Measurements from ENCODE around the gene CABYR. TPM values are rescaled to one million over a fixed set of nuclear protein-coding genes. Genes with fewer than 3 reads are reported as not detected.

Gene CABYR
- total RNA-seq, 1 experiment from 2014 or later, result 3.3 TPM

- TF ChIP-seq, protein P1, sequence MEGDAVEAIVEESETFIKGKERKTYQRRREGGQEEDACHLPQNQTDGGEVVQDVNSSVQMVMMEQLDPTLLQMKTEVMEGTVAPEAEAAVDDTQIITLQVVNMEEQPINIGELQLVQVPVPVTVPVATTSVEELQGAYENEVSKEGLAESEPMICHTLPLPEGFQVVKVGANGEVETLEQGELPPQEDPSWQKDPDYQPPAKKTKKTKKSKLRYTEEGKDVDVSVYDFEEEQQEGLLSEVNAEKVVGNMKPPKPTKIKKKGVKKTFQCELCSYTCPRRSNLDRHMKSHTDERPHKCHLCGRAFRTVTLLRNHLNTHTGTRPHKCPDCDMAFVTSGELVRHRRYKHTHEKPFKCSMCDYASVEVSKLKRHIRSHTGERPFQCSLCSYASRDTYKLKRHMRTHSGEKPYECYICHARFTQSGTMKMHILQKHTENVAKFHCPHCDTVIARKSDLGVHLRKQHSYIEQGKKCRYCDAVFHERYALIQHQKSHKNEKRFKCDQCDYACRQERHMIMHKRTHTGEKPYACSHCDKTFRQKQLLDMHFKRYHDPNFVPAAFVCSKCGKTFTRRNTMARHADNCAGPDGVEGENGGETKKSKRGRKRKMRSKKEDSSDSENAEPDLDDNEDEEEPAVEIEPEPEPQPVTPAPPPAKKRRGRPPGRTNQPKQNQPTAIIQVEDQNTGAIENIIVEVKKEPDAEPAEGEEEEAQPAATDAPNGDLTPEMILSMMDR (IDR thresholded peaks at IDR 0.05; ENCODE audit: insufficient read depth in 1 of 2, low read depth in 1 of 2, low read length in 1 of 2, severe bottlenecking in 1 of 2, unreplicated experiment in 1 of 2), result no peak
- intact Hi-C loops (cut with micrococcal nuclease; ENCODE audit: unreplicated experiment), result no loop called here
- no peaks in the 10 kb centered on the region for H3K4me1 Mint-ChIP-seq (ENCODE audit: low read depth, unreplicated experiment)
- DNase-seq, result no peak
- H3K4me1 ChIP-seq, result no peaks in the 10 kb centered on the region
- no peaks in the 10 kb centered on the region for H3K36me3 ChIP-seq (ENCODE audit: control insufficient read depth, insufficient read depth, low read length)
- ChIA-PET CTCF (no interaction called here), POLR2A (interaction anchor here (0.5 kb wide), 1 partner anchor 43 kb away, joined by 3 read pairs; the partner anchor contains the start of gene CABYR)
- BruUV-seq (replicated peaks), result no TSS peak
- no peaks in the 10 kb centered on the region for H3K9me3 ChIP-seq
- H3K4me3 ChIP-seq (ENCODE audit: low read depth, low read length), result no peak overlapping the region
- H3K4me3 Mint-ChIP-seq (ENCODE audit: unreplicated experiment), result no peak overlapping the region
- H3K36me3 Mint-ChIP-seq (ENCODE audit: insufficient read depth, unreplicated experiment), result no peaks in the 10 kb centered on the region
- H3K27me3 ChIP-seq (replicated peaks; ENCODE audit: control insufficient read depth, insufficient read depth, low read length), result no peaks in the 10 kb centered on the region
- H3K27me3 Mint-ChIP-seq (ENCODE audit: insufficient read depth, unreplicated experiment), result no peaks in the 10 kb centered on the region
- no peak overlapping the region for H3K27ac Mint-ChIP-seq (ENCODE audit: unreplicated experiment)
- H3K9me3 Mint-ChIP-seq (ENCODE audit: unreplicated experiment), result no peaks in the 10 kb centered on the region
Measured at GRCh38 chr18:24095976-24096375, 42.9 kb upstream of the CABYR start.

- no peaks in the 10 kb centered on the region for H3K36me3 ChIP-seq (ENCODE audit: control insufficient read depth, insufficient read depth, low read length)
- ChIA-PET POLR2A (no interaction called here), CTCF (no interaction called here)
- no peak overlapping the region for H3K4me3 Mint-ChIP-seq (ENCODE audit: unreplicated experiment)
- H3K4me1 ChIP-seq, result no peaks in the 10 kb centered on the region
- H3K4me3 ChIP-seq (ENCODE audit: low read depth, low read length), result no peak overlapping the region
- H3K36me3 Mint-ChIP-seq (ENCODE audit: insufficient read depth, unreplicated experiment), result no peaks in the 10 kb centered on the region
- H3K9me3 ChIP-seq, result no peaks in the 10 kb centered on the region
- no TSS peak for BruUV-seq (replicated peaks)
- H3K9me3 Mint-ChIP-seq (ENCODE audit: unreplicated experiment), result no peaks in the 10 kb centered on the region
- DNase-seq, result no peak
- TF ChIP-seq, protein P1 (IDR thresholded peaks at IDR 0.05; ENCODE audit: insufficient read depth in 1 of 2, low read depth in 1 of 2, low read length in 1 of 2, severe bottlenecking in 1 of 2, unreplicated experiment in 1 of 2), result no peak
- no peak overlapping the region for H3K27ac Mint-ChIP-seq (ENCODE audit: unreplicated experiment)
- H3K27me3 Mint-ChIP-seq (ENCODE audit: insufficient read depth, unreplicated experiment), result no peaks in the 10 kb centered on the region
- intact Hi-C loops (cut with micrococcal nuclease; ENCODE audit: unreplicated experiment), result no loop called here
- no peaks in the 10 kb centered on the region for H3K4me1 Mint-ChIP-seq (ENCODE audit: low read depth, unreplicated experiment)
- H3K27me3 ChIP-seq (replicated peaks; ENCODE audit: control insufficient read depth, insufficient read depth, low read length), result no peaks in the 10 kb centered on the region
Measured at GRCh38 chr18:24103320-24104021, 35.4 kb upstream of the CABYR start.

GRCh38 chr18:24104486-24104885 lies 34.4 kb upstream of the CABYR start:
- H3K4me1 ChIP-seq, result no peaks in the 10 kb centered on the region
- Mint-ChIP-seq H3K9me3 (ENCODE audit: unreplicated experiment) (no peaks in the 10 kb centered on the region), H3K4me3 (ENCODE audit: unreplicated experiment) (no peak overlapping the region), H3K4me1 (ENCODE audit: low read depth, unreplicated experiment) (no peaks in the 10 kb centered on the region), H3K27me3 (ENCODE audit: insufficient read depth, unreplicated experiment) (no peaks in the 10 kb centered on the region), H3K36me3 (ENCODE audit: insufficient read depth, unreplicated experiment) (no peaks in the 10 kb centered on the region), H3K27ac (ENCODE audit: unreplicated experiment) (no peak overlapping the region)
- TF ChIP-seq, protein P1 (IDR thresholded peaks at IDR 0.05; ENCODE audit: insufficient read depth in 1 of 2, low read depth in 1 of 2, low read length in 1 of 2, severe bottlenecking in 1 of 2, unreplicated experiment in 1 of 2), result no peak
- no peaks in the 10 kb centered on the region for H3K9me3 ChIP-seq
- ChIA-PET CTCF (no interaction called here), POLR2A (no interaction called here)
- no peak for DNase-seq
- intact Hi-C loops (cut with micrococcal nuclease; ENCODE audit: unreplicated experiment), result no loop called here
- H3K4me3 ChIP-seq (ENCODE audit: low read depth, low read length), result no peak overlapping the region
- no peaks in the 10 kb centered on the region for H3K27me3 ChIP-seq (replicated peaks; ENCODE audit: control insufficient read depth, insufficient read depth, low read length)
- H3K36me3 ChIP-seq (ENCODE audit: control insufficient read depth, insufficient read depth, low read length), result no peaks in the 10 kb centered on the region
- BruUV-seq (replicated peaks), result no TSS peak
